ENCODE data around the gene CMSS1.

CMSS1 gene

DNA sequence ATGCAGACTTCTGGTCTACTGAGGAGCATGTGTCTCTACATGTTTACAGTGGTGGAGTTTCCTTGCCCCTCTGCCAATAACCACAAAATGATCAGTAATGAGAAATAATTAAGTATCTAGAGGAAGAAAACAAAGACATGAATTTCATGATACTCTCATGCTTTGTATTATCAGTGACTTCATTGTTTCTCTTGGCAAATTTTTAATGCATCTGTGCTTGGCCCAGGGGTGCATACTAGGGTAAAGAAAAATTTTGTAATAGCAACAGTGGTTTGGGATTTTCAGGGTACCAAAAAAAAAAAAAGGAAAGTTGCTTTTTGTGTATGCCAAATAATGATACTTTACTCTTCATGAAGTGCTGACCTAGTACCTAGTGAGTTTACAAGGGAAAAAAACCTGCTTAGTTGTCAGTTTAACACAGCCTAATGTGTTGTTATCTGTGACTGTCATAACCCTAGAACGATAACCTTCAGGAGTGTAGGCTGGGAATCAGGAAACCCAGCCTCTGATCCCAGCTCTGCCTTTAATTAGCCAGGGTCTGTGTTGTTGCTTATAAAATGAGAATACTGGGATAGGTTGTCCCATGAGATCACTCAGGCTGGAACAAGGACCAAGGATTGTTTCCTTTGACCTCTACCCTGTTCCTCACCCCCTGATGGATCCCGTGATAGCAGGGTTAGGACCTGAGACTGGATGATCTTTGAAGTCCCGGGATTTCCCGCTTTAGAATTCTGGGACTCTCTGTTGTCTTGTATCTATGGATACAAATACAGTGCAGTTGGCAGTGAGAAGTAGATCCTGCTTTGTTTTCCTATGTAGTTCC lies 117.5 kb downstream of the CMSS1 start:
- DNase-seq (ENCODE audit: low spot score): no peak

DNA sequence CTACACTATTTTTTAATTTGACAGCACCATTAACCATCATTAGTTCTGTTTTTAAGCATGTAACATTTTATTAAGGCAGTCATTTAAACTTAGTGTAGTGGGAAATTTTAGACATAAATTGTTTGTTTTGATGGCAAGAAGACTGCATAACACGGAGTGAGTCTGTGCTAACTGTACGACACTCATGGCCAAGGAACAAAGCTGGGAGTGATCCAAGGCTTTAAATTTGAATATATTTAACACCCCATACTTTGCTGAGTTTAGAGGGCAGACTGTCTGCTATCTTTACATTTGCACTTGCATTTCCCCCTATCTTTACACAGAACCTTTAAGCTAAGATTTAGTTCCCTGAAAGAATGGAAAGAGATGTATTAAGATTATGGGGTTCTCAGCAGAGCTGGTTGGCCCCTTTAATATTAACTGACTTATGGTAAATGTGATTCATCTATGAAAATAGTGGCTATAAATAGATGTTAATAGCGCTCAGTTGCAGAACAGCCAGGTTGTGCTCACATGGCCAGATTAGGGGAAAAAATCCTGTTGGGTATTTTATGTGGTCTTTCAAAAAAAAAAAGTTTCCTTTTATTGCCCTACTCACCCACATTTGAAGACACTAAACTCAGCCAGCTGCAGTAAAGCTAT lies 120.7 kb downstream of the CMSS1 start:
- peak; percentile 13 for DNase-seq (ENCODE audit: low spot score)

DNA sequence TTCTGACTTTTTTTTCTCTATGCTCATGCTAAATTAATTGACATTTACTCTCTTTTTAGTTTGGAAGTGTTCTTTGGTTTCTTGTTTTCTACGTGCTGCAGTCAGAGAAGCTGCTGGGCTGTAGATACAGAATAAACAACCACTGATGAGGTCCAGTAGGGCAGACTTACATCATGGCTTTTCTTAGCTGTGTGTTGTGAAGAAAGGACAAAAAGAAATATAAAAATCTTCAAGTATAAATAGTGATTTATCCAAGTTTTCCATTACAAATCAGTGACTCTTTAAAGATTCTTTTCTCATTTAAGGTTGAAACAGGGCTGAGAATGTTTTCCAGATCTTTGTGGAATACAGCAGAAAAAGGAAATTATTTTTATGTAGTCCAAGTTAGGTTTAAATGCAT lies 122.2 kb downstream of the CMSS1 start:
- no peak for DNase-seq (ENCODE audit: low spot score)

GRCh38 chr3:99940350-99940749 lies 122.7 kb downstream of the CMSS1 start:
- DNase-seq (ENCODE audit: low spot score): no peak

- DNase-seq (ENCODE audit: low spot score): no peak
These were observed 123.5 kb downstream of the CMSS1 start for GRCh38 chr3:99941211-99941610.

- DNase-seq (ENCODE audit: low spot score): no peak
These were observed 126.5 kb downstream of the CMSS1 start for GRCh38 chr3:99943931-99944761.

DNA sequence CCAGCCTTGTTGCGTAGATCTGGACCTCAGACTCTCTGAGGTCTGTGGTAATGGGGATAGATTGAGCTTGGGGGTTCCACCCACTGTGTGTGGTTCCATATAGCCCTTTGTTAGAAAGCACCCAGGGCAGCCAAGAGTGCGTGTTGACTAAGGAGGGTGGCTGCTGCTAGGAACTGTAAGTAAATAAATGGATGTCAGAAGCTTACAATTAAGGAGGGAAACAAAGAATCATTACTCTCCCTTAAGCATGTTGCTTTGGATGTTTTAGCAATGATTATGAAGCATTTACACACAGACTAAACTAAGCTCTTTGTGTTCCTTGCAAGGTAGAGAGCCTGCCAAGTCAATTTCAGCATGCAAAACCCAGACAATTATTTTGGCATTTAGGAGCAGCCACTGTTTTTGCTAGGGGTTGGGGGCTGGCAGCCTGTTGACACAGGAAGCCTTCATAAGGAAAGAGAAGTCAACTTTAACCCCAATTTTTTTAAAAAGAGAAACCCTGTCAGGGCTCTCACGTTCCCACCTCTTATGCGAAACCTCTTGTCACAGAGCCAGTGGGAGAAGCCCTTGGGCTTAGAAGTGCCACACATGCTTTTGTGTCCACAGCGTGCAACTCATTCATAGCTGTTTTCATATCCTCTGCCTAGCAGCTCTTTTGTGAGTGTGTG lies 127.8 kb downstream of the CMSS1 start:
- DNase-seq (ENCODE audit: low spot score): no peak

DNA sequence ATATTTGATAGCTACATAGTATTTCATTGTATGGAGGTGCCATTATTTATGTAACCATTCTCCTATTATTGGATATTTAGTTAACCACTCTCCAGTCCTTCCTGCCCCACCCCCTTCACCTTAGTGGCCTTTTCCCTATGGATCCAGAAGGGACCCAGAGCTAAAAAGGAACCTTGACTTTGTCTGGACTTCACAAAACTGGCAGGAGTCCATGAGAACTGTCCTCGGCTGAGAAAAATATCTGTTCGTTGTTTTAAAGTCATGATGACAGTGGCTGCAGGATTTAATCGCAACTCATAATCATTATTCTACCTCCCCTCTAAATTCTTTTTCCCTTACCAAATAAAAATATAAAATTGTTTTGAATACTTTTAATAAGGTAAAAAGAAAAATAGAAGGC lies 129.7 kb downstream of the CMSS1 start:
- no peak for DNase-seq (ENCODE audit: low spot score)

DNA sequence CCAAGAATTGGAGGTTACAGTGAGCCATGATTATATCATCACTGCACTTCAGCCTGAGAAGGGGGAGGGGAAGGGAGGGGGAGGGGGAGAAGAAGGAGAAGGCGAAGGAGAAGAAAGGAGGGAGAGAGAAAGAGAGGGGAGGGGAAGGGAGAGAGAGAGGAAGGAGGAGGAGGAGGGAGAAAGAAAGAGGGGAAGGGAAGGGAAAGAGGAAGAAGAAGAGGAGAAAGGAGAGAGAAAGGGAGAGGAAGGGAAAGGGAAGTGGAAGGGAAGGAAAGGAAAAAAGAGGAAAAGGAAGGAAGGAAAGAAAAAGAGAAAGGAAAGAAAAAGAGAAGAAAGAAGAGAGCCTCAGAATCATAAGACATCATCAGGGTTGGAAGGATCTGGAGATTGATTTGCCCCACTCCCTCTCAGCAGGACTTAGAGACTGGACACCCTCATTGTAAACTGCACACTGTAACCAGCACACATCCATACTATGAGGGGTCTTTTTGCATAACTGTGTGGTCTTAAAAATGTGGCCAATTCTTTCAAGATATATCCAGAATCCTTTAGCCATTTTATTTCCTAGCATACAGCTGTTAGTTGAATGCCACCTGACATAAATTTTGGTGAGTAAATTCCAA lies 130.9 kb downstream of the CMSS1 start:
- no peak for DNase-seq (ENCODE audit: low spot score)

DNA sequence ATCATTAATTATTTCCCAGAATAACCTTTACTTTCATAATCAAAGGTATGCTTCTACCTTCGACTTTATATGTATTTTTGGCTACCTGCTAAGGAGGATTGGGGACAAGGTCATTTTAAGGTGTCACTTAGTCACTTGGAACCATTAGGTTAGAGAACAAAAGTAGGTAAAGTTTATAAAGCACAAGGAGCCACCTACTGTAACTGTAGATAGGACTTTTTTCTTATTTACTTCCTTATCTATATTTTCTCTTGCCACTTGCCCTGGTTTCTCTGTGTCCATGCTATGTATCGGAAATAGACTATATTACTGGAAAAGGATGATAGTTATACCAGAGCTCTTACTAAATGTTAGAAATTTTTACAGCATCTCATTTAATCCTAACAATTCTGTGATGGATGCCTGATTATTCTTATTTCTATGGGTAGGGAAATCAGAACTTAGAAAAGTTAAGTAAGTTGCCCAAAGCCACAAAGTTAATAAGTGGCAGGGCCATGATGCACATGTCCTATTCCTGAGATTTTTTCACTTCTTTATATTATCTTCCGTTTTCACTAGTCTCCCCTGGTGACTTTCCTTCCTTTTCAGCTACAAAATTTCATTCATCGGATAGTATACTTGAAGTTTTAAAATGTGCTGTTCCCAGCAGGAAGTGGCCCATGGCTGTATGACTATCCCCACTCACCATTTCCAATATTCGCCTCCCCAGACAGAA lies 132.5 kb downstream of the CMSS1 start:
- no peak for DNase-seq (ENCODE audit: low spot score)

GRCh38 chr3:99950921-99951320 lies 133.3 kb downstream of the CMSS1 start:
- no peak for DNase-seq (ENCODE audit: low spot score)

- no peak for DNase-seq (ENCODE audit: low spot score)
These were observed 134.0 kb downstream of the CMSS1 start for GRCh38 chr3:99951701-99952100.

GRCh38 chr3:99952306-99952705 lies 134.6 kb downstream of the CMSS1 start:
- no peak for DNase-seq (ENCODE audit: low spot score)

DNA sequence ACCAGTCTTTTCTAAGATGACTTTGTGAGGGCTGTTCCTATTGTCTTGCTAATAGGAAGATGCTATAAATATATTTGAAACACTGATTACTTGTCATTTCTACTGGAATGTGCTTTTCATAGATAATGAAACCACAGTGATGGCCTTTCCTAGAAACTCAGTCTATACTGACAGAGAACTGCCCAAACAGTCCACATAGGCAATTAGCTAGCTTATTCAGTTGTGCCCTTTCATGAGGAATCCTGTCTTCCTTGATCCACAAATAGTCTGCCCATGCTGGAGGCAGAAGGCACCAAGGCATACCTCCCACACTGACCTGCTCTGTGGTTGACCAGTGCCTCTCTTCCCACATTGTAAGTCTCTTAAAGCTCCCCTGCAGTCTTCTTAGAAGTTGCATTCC lies 135.9 kb downstream of the CMSS1 start:
- no peak for DNase-seq (ENCODE audit: low spot score)

GRCh38 chr3:99954914-99955644 lies 137.4 kb downstream of the CMSS1 start:
- no peak for DNase-seq (ENCODE audit: low spot score)

DNA sequence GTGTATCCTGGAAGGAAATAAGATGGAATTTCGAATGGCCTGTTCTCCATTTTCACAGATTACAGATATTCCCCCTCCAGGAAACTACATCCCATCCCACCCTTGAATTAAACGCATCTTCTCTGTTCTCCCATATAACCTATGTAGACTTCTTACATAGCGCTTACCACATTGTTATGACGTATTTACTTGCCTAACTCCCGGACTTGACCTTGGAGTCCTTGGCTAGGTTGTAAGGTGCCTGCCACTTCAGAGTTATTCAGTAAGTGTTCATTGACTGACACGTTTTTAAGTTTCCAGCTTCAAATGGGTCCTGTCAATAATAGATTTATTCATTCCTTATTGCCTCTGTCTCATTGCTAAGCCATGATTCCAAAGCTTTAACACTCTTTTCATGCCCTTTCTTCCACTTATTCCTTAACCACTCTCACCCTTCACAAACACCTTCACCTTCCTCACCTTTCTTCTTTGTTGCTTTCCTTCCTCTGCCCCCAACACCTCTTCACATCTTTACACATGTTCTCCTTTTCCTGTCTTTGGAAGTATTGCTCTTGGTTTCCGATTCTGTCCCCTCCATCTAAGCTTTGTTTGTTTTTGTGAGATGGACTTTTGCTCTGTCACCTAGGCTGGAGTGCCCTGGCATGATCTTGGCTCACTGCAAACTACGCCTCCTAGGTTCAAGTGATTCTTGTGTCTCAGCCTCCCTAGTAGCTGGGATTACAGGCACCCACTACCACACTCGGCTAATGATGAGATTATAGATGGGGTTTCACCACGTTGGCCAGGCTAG lies 138.3 kb downstream of the CMSS1 start:
- no peak for DNase-seq (ENCODE audit: low spot score)

- DNase-seq (ENCODE audit: low spot score): no peak
These were observed 139.6 kb downstream of the CMSS1 start for GRCh38 chr3:99957151-99957796.

GRCh38 chr3:99958222-99958912 lies 140.7 kb downstream of the CMSS1 start:
- DNase-seq (ENCODE audit: low spot score): no peak

All from germinal center (tissue), 1 donor.